HCT116 (cell line): Measurements from ENCODE around the gene DCLRE1C. TPM values are rescaled to one million over a fixed set of nuclear protein-coding genes. Genes with fewer than 3 reads are reported as not detected.
"Not testable (repeated sequence)": the region's sequence is repeated elsewhere in the genome, so short reads cannot be mapped to it uniquely, and the experiment has no call there.

Source experiments
- ATAC-seq: fragments of 200-7000 bp; cut with Tn5 transposase; 2 replicates; pipeline ENCODE4 v1.9.1; 2020; ENCODE audit warnings: mild to moderate bottlenecking, moderate library complexity
- BruUV-seq: library from RNA; stranded (reverse); fragments of 400-500 nt; replicated peaks from 2 replicates; lab custom pipeline; 2021; lab: Mats Ljungman, UMichigan
- CTCF ChIA-PET: fragments of 300-600 bp; sonication (Branson Sonifier 250); formaldehyde crosslinking; loops from one replicate; lab custom pipeline; 2021; ENCODE audit warnings: antibody characterized with exemption; lab: Charles Lee
- POLR2A ChIA-PET: fragments of 300-600, 350-600 bp; sonication (Branson Sonifier 250); formaldehyde crosslinking; loops from one replicate; lab custom pipeline; 2021; ENCODE audit warnings: antibody characterized with exemption; lab: Charles Lee
- RAD21 ChIA-PET, 2 experiments: fragments of 300-600 bp; sonication (Branson Sonifier 250); formaldehyde crosslinking; loops; one replicate each; lab custom pipeline; 2023; ENCODE audit warnings: low total read pairs in 2 of 2; ENCODE audit not compliant: uncharacterized antibody in 2 of 2, unreplicated experiment in 2 of 2, low non-redundant PET in 1 of 2; lab: Charles Lee
- DNase-seq: peaks from one replicate; pipeline ENCODE4 v3.0.0-alpha.2; 2010; ENCODE audit warnings: low read depth, low spot score
- H2AFZ ChIP-seq: fragments of 200-600 bp; shearing (Covaris generic), sonication (generic); 2 replicates; pipeline ENCODE4 v1.6.1; 2017; ENCODE audit warnings: low read depth, mixed run types, mixed read lengths, antibody characterized with exemption, low read length; ENCODE audit not compliant: poor library complexity, severe bottlenecking
- H3K27ac ChIP-seq: 2 replicates; pipeline ENCODE4 v1.5.1; 2012; ENCODE audit warnings: low read depth, low read length
- H3K27me3 ChIP-seq: fragments of 200-600 bp; sonication (generic); 2 replicates; pipeline ENCODE4 v1.6.1; 2016; ENCODE audit warnings: mixed run types, low read length, mixed read lengths; ENCODE audit not compliant: insufficient read depth
- H3K36me3 ChIP-seq, 2 experiments: fragments of 200-500 bp in 1 of 2; fragments of 200-600 bp in 1 of 2; sonication (Bioruptor generic) in 1 of 2; sonication (generic) in 1 of 2; 2 replicates each; pipeline versions ENCODE4 v1.5.1 to v1.6.1; 2014 to 2016; ENCODE audit warnings: low read length in 2 of 2, inconsistent platforms in 1 of 2, mixed read lengths in 1 of 2, mixed run types in 1 of 2; ENCODE audit not compliant: insufficient read depth in 2 of 2, control insufficient read depth in 1 of 2
- H3K4me1 ChIP-seq, 2 experiments: fragments of 200-600 bp in 1 of 2; sonication (generic) in 1 of 2; 2 replicates each; pipeline versions ENCODE4 v1.5.1 to v1.6.1; 2012 to 2017; ENCODE audit warnings: low read length in 2 of 2, inconsistent platforms in 1 of 2, mild to moderate bottlenecking in 1 of 2, mixed read lengths in 1 of 2, mixed run types in 1 of 2, moderate library complexity in 1 of 2; ENCODE audit not compliant: insufficient read depth in 2 of 2, control insufficient read depth in 1 of 2
- H3K4me2 ChIP-seq: fragments of 200-600 bp; sonication (generic); 2 replicates; pipeline ENCODE4 v1.6.1; 2017; ENCODE audit warnings: mixed run types, low read length, mixed read lengths
- H3K4me3 ChIP-seq, 2 experiments: fragments of 200-600 bp in 1 of 2; sonication (generic) in 1 of 2; replicated peaks in 1 of 2; 2 replicates each; pipeline ENCODE4 v1.5.1; 2011 to 2016; ENCODE audit warnings: low read length in 2 of 2, control low read depth in 1 of 2, low read depth in 1 of 2, mild to moderate bottlenecking in 1 of 2, mixed read lengths in 1 of 2, mixed run types in 1 of 2
- H3K79me2 ChIP-seq: fragments of 200-600 bp; sonication (generic); 2 replicates; pipeline ENCODE4 v1.6.1; 2017; ENCODE audit warnings: mild to moderate bottlenecking, mixed run types, low read length, moderate library complexity, mixed read lengths; ENCODE audit not compliant: insufficient read depth
- H3K9ac ChIP-seq: fragments of 200-600 bp; sonication (generic); 2 replicates; pipeline ENCODE4 v1.6.1; 2016; ENCODE audit warnings: low read length, mixed read lengths
- H3K9me2 ChIP-seq: fragments of 200-600 bp; sonication (generic), shearing (Covaris generic); 2 replicates; pipeline ENCODE4 v1.6.1; 2017; ENCODE audit warnings: mixed run types, mild to moderate bottlenecking, moderate library complexity; ENCODE audit not compliant: insufficient read depth
- H3K9me3 ChIP-seq, 2 experiments: fragments of 200-500 bp in 1 of 2; fragments of 200-600 bp in 1 of 2; sonication (Bioruptor generic) in 1 of 2; sonication (generic) in 1 of 2; 2 replicates each; pipeline ENCODE4 v1.6.1; 2014 to 2017; ENCODE audit warnings: low read length in 2 of 2, mixed read lengths in 2 of 2, inconsistent platforms in 1 of 2, low read depth in 1 of 2, mild to moderate bottlenecking in 1 of 2, mixed run types in 1 of 2, moderate library complexity in 1 of 2; ENCODE audit not compliant: control insufficient read depth in 1 of 2, insufficient read depth in 1 of 2
- H4K20me1 ChIP-seq: fragments of 200-600 bp; sonication (generic), shearing (Covaris generic); 2 replicates; pipeline ENCODE4 v1.6.1; 2017; ENCODE audit warnings: mixed run types, mild to moderate bottlenecking, moderate library complexity; ENCODE audit not compliant: insufficient read depth
- CBX3 ChIP-seq: IDR thresholded peaks from 2 replicates; pipeline ENCODE4 v1.6.1; 2012; ENCODE audit warnings: low read depth
- CEBPB ChIP-seq: IDR thresholded peaks from 2 replicates; pipeline ENCODE4 v1.6.1; 2012; ENCODE audit warnings: low read depth
- ELF1 ChIP-seq: IDR thresholded peaks from 2 replicates; pipeline ENCODE4 v1.6.1; 2012; ENCODE audit warnings: low read depth, borderline replicate concordance
- EZH2 ChIP-seq: fragments of 200-600 bp; sonication (generic); IDR thresholded peaks from 2 replicates; pipeline ENCODE4 v1.6.1; 2017; ENCODE audit warnings: antibody characterized with exemption, mixed run types
- EZH2phosphoT487 ChIP-seq: fragments of 200-600 bp; IDR thresholded peaks from 2 replicates; pipeline ENCODE4 v1.6.1; 2018; ENCODE audit warnings: antibody characterized with exemption, borderline replicate concordance
- FOSL1 ChIP-seq: IDR thresholded peaks from 2 replicates; pipeline ENCODE4 v1.6.1; 2012; ENCODE audit warnings: low read depth
- POLR2A ChIP-seq: IDR thresholded peaks from 2 replicates; pipeline ENCODE4 v1.7.0; 2011; ENCODE audit warnings: borderline replicate concordance; ENCODE audit not compliant: insufficient read depth, insufficient read length; ENCODE audit errors: extremely low read depth
- RAD21 ChIP-seq: IDR thresholded peaks from 2 replicates; pipeline ENCODE4 v1.6.1; 2012; ENCODE audit warnings: low read depth, mild to moderate bottlenecking
- SP1 ChIP-seq: IDR thresholded peaks from 2 replicates; pipeline ENCODE4 v1.6.1; 2012; ENCODE audit warnings: low read depth
- SRF ChIP-seq: IDR thresholded peaks from 2 replicates; pipeline ENCODE4 v1.6.1; 2012; ENCODE audit warnings: low read depth
- YY1 ChIP-seq: IDR thresholded peaks from 2 replicates; pipeline ENCODE4 v1.6.1; 2011; ENCODE audit warnings: low read length, low read depth, moderate library complexity, mild to moderate bottlenecking; ENCODE audit not compliant: insufficient replicate concordance; ENCODE audit errors: extremely low read depth
- ZFX ChIP-seq: fragments of 450-650 bp; IDR thresholded peaks from 2 replicates; pipeline ENCODE4 v1.6.1; 2017
- ZNF274 ChIP-seq: fragments of 200-500 bp; sonication (Bioruptor generic); IDR thresholded peaks from 2 replicates; pipeline ENCODE4 v1.6.1; 2014; ENCODE audit warnings: mild to moderate bottlenecking, low read depth, low read length, inconsistent platforms
- intact Hi-C: fragments of 100-400 bp; cut with micrococcal nuclease; formaldehyde crosslinking; loops from 2 replicates; pipeline ENCODE4 v1.10.0; 2022
- total RNA-seq: library from RNA; stranded (reverse); gene quantifications from one replicate; pipeline ENCODE4 v1.2.1, GENCODE V29; 2021; ENCODE audit not compliant: unreplicated experiment
- TF ChIP-seq, protein P1 (sequence below): IDR thresholded peaks from 2 replicates; pipeline ENCODE4 v1.6.1; 2011; ENCODE audit warnings: mild to moderate bottlenecking, low read length, moderate library complexity; ENCODE audit not compliant: insufficient replicate concordance; ENCODE audit errors: extremely low read depth
- TF ChIP-seq, protein P2 (sequence below): IDR thresholded peaks from 2 replicates; pipeline ENCODE4 v1.6.1; 2012
- TF ChIP-seq, protein P3 (sequence below): IDR thresholded peaks from 2 replicates; pipeline ENCODE4 v1.6.1; 2012

DCLRE1C gene
- total RNA-seq, 1 experiment from 2014 or later, result 14.5 TPM

DNA sequence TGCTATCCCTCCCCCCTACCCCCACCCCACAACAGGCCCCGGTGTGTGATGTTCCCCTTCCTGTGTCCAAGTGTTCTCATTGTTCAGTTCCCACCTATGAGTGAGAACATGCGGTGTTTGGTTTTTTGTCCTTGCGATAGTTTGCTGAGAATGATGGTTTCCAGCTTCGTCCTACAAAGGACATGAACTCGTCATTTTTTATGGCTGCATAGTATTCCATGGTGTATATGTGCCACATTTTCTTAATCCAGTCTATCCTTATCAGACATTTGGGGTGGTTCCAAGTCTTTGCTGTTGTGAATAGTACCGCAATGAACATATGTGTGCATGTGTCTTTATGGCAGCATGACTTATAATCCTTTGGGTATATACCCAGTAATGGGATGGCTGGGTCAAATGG lies 89.4 kb downstream of the DCLRE1C start:
- CTCF ChIA-PET, H3K79me2 ChIP-seq, intact Hi-C loops, H3K4me3 ChIP-seq, H3K4me2 ChIP-seq, ATAC-seq, H2AFZ ChIP-seq, POLR2A ChIA-PET, H3K9me2 ChIP-seq, H3K27ac ChIP-seq, H3K27me3 ChIP-seq, DNase-seq, RAD21 ChIA-PET, H4K20me1 ChIP-seq, H3K9ac ChIP-seq, H3K9me3 ChIP-seq, H3K4me1 ChIP-seq: not testable (repeated sequence)
- BruUV-seq, result TSS peak; percentile 24
- peaks cover 11 to 13% of the 10 kb centered on the region in 2 experiments; a peak in 3 of 4 replicates for H3K36me3 ChIP-seq

DNA sequence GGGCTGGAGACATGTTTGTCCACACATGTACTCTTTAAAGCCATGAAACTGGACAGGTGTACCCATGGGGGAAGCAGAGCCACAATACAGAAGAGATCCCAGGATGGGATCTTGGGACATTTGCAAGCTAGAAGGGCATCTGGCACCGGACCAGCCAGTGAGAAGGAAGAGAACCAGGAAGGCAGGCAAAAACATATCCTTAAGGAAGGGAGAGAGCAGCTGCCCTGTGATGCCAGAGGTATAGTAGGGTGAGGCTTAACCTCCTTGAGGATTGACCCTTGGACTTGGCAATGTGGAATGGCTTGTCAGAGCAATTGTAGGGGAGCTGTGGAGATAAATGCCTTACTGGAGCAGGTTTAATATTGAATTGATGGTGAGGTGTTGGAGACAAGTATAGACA lies 93.1 kb downstream of the DCLRE1C start:
- H3K4me2 ChIP-seq, result no peak overlapping the region
- H2AFZ ChIP-seq, result no peak overlapping the region
- H3K4me3 ChIP-seq, result no peak overlapping the region
- DNase-seq (no peak), ATAC-seq (no peak)
- TF ChIP-seq, protein P1, sequence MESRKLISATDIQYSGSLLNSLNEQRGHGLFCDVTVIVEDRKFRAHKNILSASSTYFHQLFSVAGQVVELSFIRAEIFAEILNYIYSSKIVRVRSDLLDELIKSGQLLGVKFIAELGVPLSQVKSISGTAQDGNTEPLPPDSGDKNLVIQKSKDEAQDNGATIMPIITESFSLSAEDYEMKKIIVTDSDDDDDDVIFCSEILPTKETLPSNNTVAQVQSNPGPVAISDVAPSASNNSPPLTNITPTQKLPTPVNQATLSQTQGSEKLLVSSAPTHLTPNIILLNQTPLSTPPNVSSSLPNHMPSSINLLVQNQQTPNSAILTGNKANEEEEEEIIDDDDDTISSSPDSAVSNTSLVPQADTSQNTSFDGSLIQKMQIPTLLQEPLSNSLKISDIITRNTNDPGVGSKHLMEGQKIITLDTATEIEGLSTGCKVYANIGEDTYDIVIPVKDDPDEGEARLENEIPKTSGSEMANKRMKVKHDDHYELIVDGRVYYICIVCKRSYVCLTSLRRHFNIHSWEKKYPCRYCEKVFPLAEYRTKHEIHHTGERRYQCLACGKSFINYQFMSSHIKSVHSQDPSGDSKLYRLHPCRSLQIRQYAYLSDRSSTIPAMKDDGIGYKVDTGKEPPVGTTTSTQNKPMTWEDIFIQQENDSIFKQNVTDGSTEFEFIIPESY, result no peak
- TF ChIP-seq, protein P2, sequence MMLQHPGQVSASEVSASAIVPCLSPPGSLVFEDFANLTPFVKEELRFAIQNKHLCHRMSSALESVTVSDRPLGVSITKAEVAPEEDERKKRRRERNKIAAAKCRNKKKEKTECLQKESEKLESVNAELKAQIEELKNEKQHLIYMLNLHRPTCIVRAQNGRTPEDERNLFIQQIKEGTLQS, result no peak
- TF ChIP-seq FOSL1, result no peak
- no peak for TF ChIP-seq YY1
- TF ChIP-seq, protein P3, sequence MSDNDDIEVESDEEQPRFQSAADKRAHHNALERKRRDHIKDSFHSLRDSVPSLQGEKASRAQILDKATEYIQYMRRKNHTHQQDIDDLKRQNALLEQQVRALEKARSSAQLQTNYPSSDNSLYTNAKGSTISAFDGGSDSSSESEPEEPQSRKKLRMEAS, result no peak
- TF ChIP-seq RAD21, result no peak
- no peak for TF ChIP-seq POLR2A
- no peak for TF ChIP-seq SP1
- TF ChIP-seq ZNF274, result no peak
- no peak for TF ChIP-seq CBX3
- TF ChIP-seq EZH2phosphoT487, result no peak
- TF ChIP-seq ZFX, result no peak
- no peak for TF ChIP-seq SRF
- TF ChIP-seq ELF1, result no peak
- TF ChIP-seq CEBPB, result no peak
- TF ChIP-seq EZH2, result no peak
- peaks cover 0 to 4% of the 10 kb centered on the region in 2 experiments; a peak in 2 of 4 replicates for H3K36me3 ChIP-seq
- intact Hi-C loops, result no loop called here
- H3K4me1 ChIP-seq, result no peaks in the 10 kb centered on the region
- H3K27ac ChIP-seq, result no peak overlapping the region
- no TSS peak for BruUV-seq
- no peaks in the 10 kb centered on the region for H3K27me3 ChIP-seq
- H3K9me2 ChIP-seq, result no peaks in the 10 kb centered on the region
- H4K20me1 ChIP-seq, result no peaks in the 10 kb centered on the region
- POLR2A ChIA-PET, result no interaction called here
- CTCF ChIA-PET, result no interaction called here
- no peak overlapping the region for H3K9ac ChIP-seq
- RAD21 ChIA-PET, result no interaction called here
- H3K9me3 ChIP-seq, result no peaks in the 10 kb centered on the region
- H3K79me2 ChIP-seq, result no peaks in the 10 kb centered on the region; the same call in 1 of the 2 replicates
